ENCODE results near the gene PGS1.

DNA sequence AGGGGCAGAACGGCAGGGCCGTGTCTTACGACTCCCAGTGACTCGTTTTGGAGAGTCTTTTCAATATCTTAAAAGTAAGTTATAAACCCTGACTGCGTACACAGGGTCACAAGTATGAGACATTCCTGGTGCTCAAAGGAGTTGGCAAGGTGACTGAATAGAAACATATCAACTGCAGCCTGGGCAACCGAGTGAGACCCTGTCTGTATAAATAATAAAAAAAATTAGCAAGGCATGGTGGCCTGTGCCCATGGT, 83.3 kb downstream of the PGS1 start:
- TF ChIP-seq EP300 (IDR thresholded peaks at IDR 0.05), result no peak
- no peak for TF ChIP-seq POLR2A (IDR thresholded peaks at IDR 0.05)
- TF ChIP-seq POLR2AphosphoS5 (IDR thresholded peaks at IDR 0.05), result no peak
- TF ChIP-seq, protein P1, sequence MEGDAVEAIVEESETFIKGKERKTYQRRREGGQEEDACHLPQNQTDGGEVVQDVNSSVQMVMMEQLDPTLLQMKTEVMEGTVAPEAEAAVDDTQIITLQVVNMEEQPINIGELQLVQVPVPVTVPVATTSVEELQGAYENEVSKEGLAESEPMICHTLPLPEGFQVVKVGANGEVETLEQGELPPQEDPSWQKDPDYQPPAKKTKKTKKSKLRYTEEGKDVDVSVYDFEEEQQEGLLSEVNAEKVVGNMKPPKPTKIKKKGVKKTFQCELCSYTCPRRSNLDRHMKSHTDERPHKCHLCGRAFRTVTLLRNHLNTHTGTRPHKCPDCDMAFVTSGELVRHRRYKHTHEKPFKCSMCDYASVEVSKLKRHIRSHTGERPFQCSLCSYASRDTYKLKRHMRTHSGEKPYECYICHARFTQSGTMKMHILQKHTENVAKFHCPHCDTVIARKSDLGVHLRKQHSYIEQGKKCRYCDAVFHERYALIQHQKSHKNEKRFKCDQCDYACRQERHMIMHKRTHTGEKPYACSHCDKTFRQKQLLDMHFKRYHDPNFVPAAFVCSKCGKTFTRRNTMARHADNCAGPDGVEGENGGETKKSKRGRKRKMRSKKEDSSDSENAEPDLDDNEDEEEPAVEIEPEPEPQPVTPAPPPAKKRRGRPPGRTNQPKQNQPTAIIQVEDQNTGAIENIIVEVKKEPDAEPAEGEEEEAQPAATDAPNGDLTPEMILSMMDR (IDR thresholded peaks at IDR 0.05), result no peak
